Adrenal gland (tissue), 12 donors: Measurements from ENCODE around the gene RNF2. TPM values are rescaled to one million over a fixed set of nuclear protein-coding genes. Genes with fewer than 3 reads are reported as not detected.

Source experiments
- DNase-seq, 7 donors: peaks; one replicate each; pipeline ENCODE4 v3.0.0-alpha.2; 2019 to 2020
- H3K27ac ChIP-seq, 5 donors: fragments of 200-600 bp; sonication (generic) in 4 of 5; 1 replicate in 3 of 5; 2 replicates in 2 of 5; pipeline versions ENCODE4 v1.5.1 to v1.8.0; 2016 to 2020; ENCODE audit warnings: mild to moderate bottlenecking in 1 of 5
- H3K27me3 ChIP-seq: fragments of 200-600 bp; 2 replicates; pipeline ENCODE4 v1.8.0; 2021
- H3K36me3 ChIP-seq, 2 donors: fragments of 200-600 bp; replicated peaks in 1 of 2; 1 replicate in 1 of 2; 2 replicates in 1 of 2; pipeline versions ENCODE4 v1.5.1 to v1.8.0; 2018 to 2022
- H3K4me1 ChIP-seq, 2 donors: fragments of 200-600 bp; replicated peaks in 1 of 2; 1 replicate in 1 of 2; 2 replicates in 1 of 2; pipeline versions ENCODE4 v1.5.1 to v1.8.0; 2018 to 2021
- H3K4me3 ChIP-seq, 4 donors: fragments of 200-600 bp; sonication (generic) in 3 of 4; one replicate each; pipeline ENCODE4 v1.5.1; 2016 to 2018
- H3K9me3 ChIP-seq, 3 donors: fragments of 200-600 bp; sonication (generic) in 1 of 3; replicated peaks in 1 of 3; 1 replicate in 2 of 3; 2 replicates in 1 of 3; pipeline versions ENCODE4 v1.5.1 to v1.8.0; 2016 to 2021
- POLR2A ChIP-seq, 2 donors: fragments of 450-650 bp; IDR thresholded peaks; one replicate each; pipeline ENCODE4 v1.6.1; 2017; ENCODE audit warnings: antibody characterized with exemption in 2 of 2, mild to moderate bottlenecking in 2 of 2, moderate library complexity in 1 of 2
- WGBS, 4 donors: extraction: QIAGEN DNeasy Blood & Tissue Kit in 2 of 4; methylation state at CpG; one replicate each; pipeline versions ENCODE4 v1.1.5 to v1.1.7; 2013 to 2017; 5-methylcytosine and 5-hydroxymethylcytosine counted together
- intact Hi-C, 2 donors: fragments of 100-400 bp; cut with DNase I; formaldehyde crosslinking; loops; one replicate each; pipeline versions ENCODE4 v1.14.1 to v1.15.0; 2022 to 2023
- polyA plus RNA-seq, 3 donors: library from polyadenylated mRNA; stranded (reverse); fragments of 200-250 nt in 2 of 3; fragments of 350-450 nt in 1 of 3; fragmentation: Illumina TruSeq in 1 of 3; extraction: RNeasy Lipid Tissue Mini Kit (QIAGEN cat#74804) in 1 of 3; gene quantifications; one replicate each; pipeline ENCODE4 v1.2.3, GENCODE V29; 2013 to 2014
- total RNA-seq, 9 donors: library from RNA; depleted of rRNA in 4 of 9; stranded (reverse); fragments of >200 nt in 4 of 9; fragments of 120-200 nt in 1 of 9; fragmentation: NEBNext Ultra II Directional in 1 of 9; extraction: Animal tissue kit (Norgen Biotek cat#: 25700) in 1 of 9; gene quantifications; one replicate each; pipeline versions ENCODE4 v1.1.0 to v1.2.4, GENCODE V29; 2013 to 2023
- TF ChIP-seq, protein P1 (sequence below), 6 experiments: fragments of 450-650 bp in 4 of 6; fragments of 200-600 bp in 2 of 6; sonication (generic) in 1 of 6; IDR thresholded peaks; 1 replicate in 5 of 6; 2 replicates in 1 of 6; pipeline versions ENCODE4 v1.5.1 to v1.8.0; 2016 to 2021; ENCODE audit warnings: antibody characterized with exemption in 6 of 6, mild to moderate bottlenecking in 2 of 6, moderate library complexity in 1 of 6
- donor health status: healthy with polysubstance abuse.
- donor health status: Bipolar disorder and iron deficiency.
- donor health status: DM: yes; HTN: yes; CAD: no.
- donor health status: DM: no; HTN: no; CAD: no.
- donor health status: DM: no; HTN: no; CAD: no.
- donor health status: DM: yes; HTN: yes; CAD: no.

The RNF2 gene
- total and polyA plus RNA-seq, 12 donors: 3.5 to 34.6 (median 18.0) TPM

DNA sequence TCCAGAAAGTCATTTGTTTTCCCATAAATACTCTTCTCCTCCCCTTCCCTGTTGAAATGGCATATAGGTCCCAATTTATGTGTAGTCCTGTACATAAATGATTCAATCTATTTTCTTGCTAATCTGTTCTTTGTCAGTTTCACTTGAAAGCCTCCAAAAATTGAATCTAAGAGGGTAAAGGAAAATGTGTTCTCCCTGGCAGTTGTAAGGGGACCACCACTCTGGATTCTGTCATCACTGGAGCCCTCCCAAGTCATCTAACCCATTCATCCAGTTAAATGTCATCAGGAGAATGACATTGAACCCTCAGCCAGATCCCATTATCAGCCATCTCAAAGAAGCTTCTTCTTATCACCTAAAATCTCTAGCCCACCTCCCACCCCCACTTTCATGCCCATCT lies 35.0 kb upstream of the RNF2 start:
- TF ChIP-seq, protein P1, sequence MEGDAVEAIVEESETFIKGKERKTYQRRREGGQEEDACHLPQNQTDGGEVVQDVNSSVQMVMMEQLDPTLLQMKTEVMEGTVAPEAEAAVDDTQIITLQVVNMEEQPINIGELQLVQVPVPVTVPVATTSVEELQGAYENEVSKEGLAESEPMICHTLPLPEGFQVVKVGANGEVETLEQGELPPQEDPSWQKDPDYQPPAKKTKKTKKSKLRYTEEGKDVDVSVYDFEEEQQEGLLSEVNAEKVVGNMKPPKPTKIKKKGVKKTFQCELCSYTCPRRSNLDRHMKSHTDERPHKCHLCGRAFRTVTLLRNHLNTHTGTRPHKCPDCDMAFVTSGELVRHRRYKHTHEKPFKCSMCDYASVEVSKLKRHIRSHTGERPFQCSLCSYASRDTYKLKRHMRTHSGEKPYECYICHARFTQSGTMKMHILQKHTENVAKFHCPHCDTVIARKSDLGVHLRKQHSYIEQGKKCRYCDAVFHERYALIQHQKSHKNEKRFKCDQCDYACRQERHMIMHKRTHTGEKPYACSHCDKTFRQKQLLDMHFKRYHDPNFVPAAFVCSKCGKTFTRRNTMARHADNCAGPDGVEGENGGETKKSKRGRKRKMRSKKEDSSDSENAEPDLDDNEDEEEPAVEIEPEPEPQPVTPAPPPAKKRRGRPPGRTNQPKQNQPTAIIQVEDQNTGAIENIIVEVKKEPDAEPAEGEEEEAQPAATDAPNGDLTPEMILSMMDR (IDR thresholded peaks at IDR 0.05): no peak
- TF ChIP-seq POLR2A (IDR thresholded peaks at IDR 0.05): no peak
- H3K4me3 ChIP-seq: no peak overlapping the region
- no peak for DNase-seq
- peaks cover 0 to 1% of the 10 kb centered on the region in 2 donors for H3K4me1 ChIP-seq
- intact Hi-C loops: no loop called here
- no peaks in the 10 kb centered on the region for H3K9me3 ChIP-seq
- H3K36me3 ChIP-seq: no peaks in the 10 kb centered on the region
- no peak overlapping the region for H3K27ac ChIP-seq
- no peaks in the 10 kb centered on the region for H3K27me3 ChIP-seq

DNA sequence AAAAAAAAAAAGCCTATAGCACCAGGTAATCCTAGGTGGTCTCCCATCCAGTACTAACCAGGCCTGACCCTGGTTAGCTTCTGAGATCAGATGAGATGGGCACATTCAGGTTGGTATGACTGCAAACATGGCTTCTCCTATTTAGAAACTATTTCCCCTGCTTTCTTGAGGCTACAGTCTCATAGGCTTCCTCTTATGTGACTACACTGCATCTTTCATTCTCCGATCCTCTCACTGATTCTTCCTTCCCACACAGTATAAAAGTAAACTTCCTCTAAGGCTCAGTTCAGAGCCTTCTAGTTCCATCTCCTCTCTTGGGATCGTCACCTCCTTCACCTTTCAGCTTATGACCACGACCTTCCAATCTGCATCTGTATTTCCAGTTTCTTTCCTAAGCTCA lies 30.4 kb upstream of the RNF2 start:
- H3K36me3 ChIP-seq: no peaks in the 10 kb centered on the region
- peaks cover 0 to 7% of the 10 kb centered on the region in 2 donors for H3K4me1 ChIP-seq
- DNase-seq: no peak
- TF ChIP-seq POLR2A (IDR thresholded peaks at IDR 0.05): no peak
- TF ChIP-seq, protein P1 (IDR thresholded peaks at IDR 0.05): no peak
- no peaks in the 10 kb centered on the region for H3K27me3 ChIP-seq
- H3K27ac ChIP-seq: no peak overlapping the region
- no peaks in the 10 kb centered on the region for H3K9me3 ChIP-seq
- no peak overlapping the region for H3K4me3 ChIP-seq
- 66 to 73% (median 70%) methylated on average over 3 of the region's 3 CpGs for WGBS, 4 donors
- intact Hi-C loops: no loop called here

DNA sequence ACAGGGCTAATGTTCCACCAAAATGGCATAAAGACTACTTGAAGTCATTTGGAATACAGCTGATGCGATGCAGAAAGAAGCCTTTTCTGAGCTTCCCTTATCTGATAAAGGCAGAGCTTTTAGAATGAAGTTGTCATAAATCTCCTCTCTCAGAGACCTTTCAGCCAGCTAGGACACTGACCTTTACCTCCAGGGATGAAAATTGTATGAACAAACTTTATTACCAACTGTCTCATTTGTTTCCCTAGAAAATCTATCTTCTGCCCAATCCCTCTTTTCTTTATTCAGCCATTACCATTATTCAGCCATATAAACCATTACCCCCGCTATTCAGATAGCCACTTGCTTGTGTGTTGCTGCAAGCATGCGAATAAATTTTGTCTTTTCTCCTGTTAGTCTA lies 29.7 kb upstream of the RNF2 start:
- 69 to 81% (median 73%) methylated on average over 3 of the region's 3 CpGs for WGBS, 4 donors
- Histone ChIP-seq H3K27me3 (no peaks in the 10 kb centered on the region), H3K27ac (no peak overlapping the region), H3K36me3 (no peaks in the 10 kb centered on the region), H3K9me3 (no peaks in the 10 kb centered on the region), H3K4me3 (no peak overlapping the region), H3K4me1 (peaks cover 0 to 7% of the 10 kb centered on the region in 2 donors)
- TF ChIP-seq, protein P1 (IDR thresholded peaks at IDR 0.05): no peak
- no peak for TF ChIP-seq POLR2A (IDR thresholded peaks at IDR 0.05)
- DNase-seq: no peak
- intact Hi-C loops: no loop called here

DNA sequence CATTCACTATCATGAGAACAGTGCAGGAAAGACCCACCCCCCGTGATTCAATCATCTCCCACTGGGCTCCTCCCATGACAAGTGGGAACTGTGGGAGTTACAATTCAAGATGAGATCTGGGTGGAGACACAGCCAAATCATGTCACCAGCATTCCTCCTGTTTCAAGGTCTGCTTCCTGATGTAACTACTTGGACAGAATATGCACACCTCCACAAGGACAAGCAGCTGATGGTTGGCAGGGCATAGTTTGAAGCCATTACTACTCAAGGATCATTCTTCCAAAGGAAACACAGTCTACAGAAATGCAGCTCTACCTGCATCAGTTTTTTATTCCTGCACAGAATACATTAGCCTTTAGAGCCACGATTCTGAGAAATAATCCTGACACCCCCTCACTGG lies 28.5 kb upstream of the RNF2 start:
- intact Hi-C loops: no loop called here
- peak overlapping the region in 2 of 5 donors; percentile 17 to 22 for H3K27ac ChIP-seq

More for the DNA sequence above, 28.5 kb upstream of the RNF2 start:
- DNase-seq: peak in 3 of 7 donors; percentile 1 to 18 (median 10)
- 60 to 70% (median 66%) methylated on average over 2 of the region's 2 CpGs for WGBS, 4 donors
- no peak for TF ChIP-seq POLR2A (IDR thresholded peaks at IDR 0.05)
- TF ChIP-seq, protein P1 (IDR thresholded peaks at IDR 0.05): no peak
- Histone ChIP-seq H3K4me1 (peaks cover 0 to 7% of the 10 kb centered on the region in 2 donors), H3K36me3 (no peaks in the 10 kb centered on the region), H3K9me3 (no peaks in the 10 kb centered on the region), H3K27me3 (no peaks in the 10 kb centered on the region), H3K4me3 (no peak overlapping the region)
